ENCODE results near the gene LRRC41. TPM values are rescaled to one million over a fixed set of nuclear protein-coding genes. Genes with fewer than 3 reads are reported as not detected.

The LRRC41 gene
- polyA plus RNA-seq, 3 donors = 22.9 to 50.9 (median 47.4) TPM

- Mint-ChIP-seq H3K27ac (peak overlapping the region; percentile 51 to 99 (median 95)), H3K9me3 (no peaks in the 10 kb centered on the region), H3K4me3 (peak overlapping the region; percentile 97 to 99), H3K4me1 (peaks cover 34% of the 10 kb centered on the region), H3K36me3 (peaks cover 17 to 26% of the 10 kb centered on the region in 2 donors), H3K27me3 (ENCODE audit: low read depth in 3 of 3) (peaks cover 0 to 2% (median 0%) of the 10 kb centered on the region in 3 donors)
- TF ChIP-seq, protein P1, sequence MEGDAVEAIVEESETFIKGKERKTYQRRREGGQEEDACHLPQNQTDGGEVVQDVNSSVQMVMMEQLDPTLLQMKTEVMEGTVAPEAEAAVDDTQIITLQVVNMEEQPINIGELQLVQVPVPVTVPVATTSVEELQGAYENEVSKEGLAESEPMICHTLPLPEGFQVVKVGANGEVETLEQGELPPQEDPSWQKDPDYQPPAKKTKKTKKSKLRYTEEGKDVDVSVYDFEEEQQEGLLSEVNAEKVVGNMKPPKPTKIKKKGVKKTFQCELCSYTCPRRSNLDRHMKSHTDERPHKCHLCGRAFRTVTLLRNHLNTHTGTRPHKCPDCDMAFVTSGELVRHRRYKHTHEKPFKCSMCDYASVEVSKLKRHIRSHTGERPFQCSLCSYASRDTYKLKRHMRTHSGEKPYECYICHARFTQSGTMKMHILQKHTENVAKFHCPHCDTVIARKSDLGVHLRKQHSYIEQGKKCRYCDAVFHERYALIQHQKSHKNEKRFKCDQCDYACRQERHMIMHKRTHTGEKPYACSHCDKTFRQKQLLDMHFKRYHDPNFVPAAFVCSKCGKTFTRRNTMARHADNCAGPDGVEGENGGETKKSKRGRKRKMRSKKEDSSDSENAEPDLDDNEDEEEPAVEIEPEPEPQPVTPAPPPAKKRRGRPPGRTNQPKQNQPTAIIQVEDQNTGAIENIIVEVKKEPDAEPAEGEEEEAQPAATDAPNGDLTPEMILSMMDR (IDR thresholded peaks at IDR 0.05) = no peak
- Histone ChIP-seq H3K27ac (ENCODE audit: low read depth in 1 of 2, low read length in 2 of 2) (peak overlapping the region; percentile 88 to 94), H3K4me3 (replicated peaks in 1 of 3; ENCODE audit: low read depth in 2 of 3, low read length in 3 of 3) (peak overlapping the region; percentile 91 to 99 (median 97)), H3K9me3 (replicated peaks in 1 of 2; ENCODE audit: control insufficient read depth in 1 of 2, insufficient read depth in 1 of 2, low read length in 2 of 2) (no peaks in the 10 kb centered on the region), H3K4me2 (replicated peaks; ENCODE audit: extremely low read depth, low read length, poor library complexity, severe bottlenecking) (peak overlapping the region; percentile 99), H3K9ac (ENCODE audit: insufficient read depth, low read length, poor library complexity, severe bottlenecking) (peak overlapping the region; percentile 97), H3K4me1 (ENCODE audit: control insufficient read depth in 1 of 2, insufficient read depth in 2 of 2, low read length in 2 of 2) (peaks cover 27 to 35% of the 10 kb centered on the region in 2 donors), H3K36me3 (replicated peaks in 1 of 2; ENCODE audit: control insufficient read depth in 1 of 2, insufficient read depth in 2 of 2, low read length in 2 of 2) (peaks cover 17 to 23% of the 10 kb centered on the region in 2 donors), H3K27me3 (ENCODE audit: control insufficient read depth in 2 of 2, insufficient read depth in 2 of 2, low read length in 2 of 2) (no peaks in the 10 kb centered on the region), H4K20me1 (ENCODE audit: insufficient read depth, low read length) (peaks cover 33% of the 10 kb centered on the region), H2AFZ (ENCODE audit: insufficient read depth, low read depth, low read length, poor library complexity, severe bottlenecking) (peak overlapping the region; percentile 95), H3K79me2 (ENCODE audit: insufficient read depth, low read length) (peaks cover 85% of the 10 kb centered on the region)
- intact Hi-C loops (cut with micrococcal nuclease) = loop anchor here in 1 of 2 donors (5.0 kb wide), 2 partner anchors 41 to 54 kb away; partner anchors contain the start of genes NSUN4 and RAD54L
- DNase-seq = no peak
- WGBS (ENCODE audit: insufficient coverage) = 21% methylated on average over 10 of the region's 17 CpGs
These were observed 2.0 kb downstream of the LRRC41 start for GRCh38 chr1:46301406-46301807.

DNA sequence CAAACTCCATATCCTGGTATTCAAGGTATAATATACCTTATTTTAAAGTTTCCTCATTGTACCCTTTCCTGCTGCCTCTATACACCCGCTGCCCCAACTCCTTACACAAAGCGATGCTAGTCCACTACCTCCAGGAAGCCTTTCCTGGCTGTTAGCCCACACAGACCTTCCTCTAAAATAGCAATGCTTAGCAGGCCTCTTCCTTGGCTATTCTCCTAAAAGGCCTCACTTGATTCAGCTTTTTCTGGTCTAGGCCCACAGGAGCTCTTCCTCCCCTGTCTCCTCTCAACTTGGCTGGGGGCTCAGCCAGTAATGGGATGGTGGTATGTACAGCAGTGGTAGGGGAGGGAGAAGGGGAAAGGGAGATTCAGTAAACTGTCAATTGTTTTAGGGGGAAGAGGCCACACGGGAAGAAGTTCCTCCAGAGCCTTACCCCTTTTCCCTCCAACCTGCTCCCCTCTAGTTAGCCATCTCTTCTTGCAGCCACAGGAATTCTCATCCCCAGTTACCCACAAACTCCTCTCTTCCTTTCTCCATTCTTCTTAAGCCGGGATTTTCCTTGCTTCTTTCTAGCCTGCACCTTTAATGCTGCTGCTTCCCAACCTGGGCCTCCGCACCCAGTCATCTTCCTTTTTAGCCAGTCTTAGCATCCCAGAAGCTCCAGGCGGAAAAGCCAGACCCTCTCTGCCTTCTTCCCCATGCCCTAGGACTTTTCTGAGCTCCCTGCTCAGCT, 2.6 kb downstream of the LRRC41 start:
- Histone ChIP-seq H3K4me3 (replicated peaks in 1 of 3; ENCODE audit: low read depth in 2 of 3, low read length in 3 of 3) (peak overlapping the region in 2 of 3 experiments; percentile 97 to 99), H3K9me3 (replicated peaks in 1 of 2; ENCODE audit: control insufficient read depth in 1 of 2, insufficient read depth in 1 of 2, low read length in 2 of 2) (no peaks in the 10 kb centered on the region), H3K4me1 (ENCODE audit: control insufficient read depth in 1 of 2, insufficient read depth in 2 of 2, low read length in 2 of 2) (peaks cover 27 to 35% of the 10 kb centered on the region in 2 donors), H3K9ac (ENCODE audit: insufficient read depth, low read length, poor library complexity, severe bottlenecking) (peak overlapping the region; percentile 97), H3K27me3 (ENCODE audit: control insufficient read depth in 2 of 2, insufficient read depth in 2 of 2, low read length in 2 of 2) (no peaks in the 10 kb centered on the region), H3K4me2 (replicated peaks; ENCODE audit: extremely low read depth, low read length, poor library complexity, severe bottlenecking) (peak overlapping the region; percentile 99), H4K20me1 (ENCODE audit: insufficient read depth, low read length) (peaks cover 33% of the 10 kb centered on the region), H2AFZ (ENCODE audit: insufficient read depth, low read depth, low read length, poor library complexity, severe bottlenecking) (peak overlapping the region; percentile 95), H3K79me2 (ENCODE audit: insufficient read depth, low read length) (peaks cover 79% of the 10 kb centered on the region), H3K36me3 (replicated peaks in 1 of 2; ENCODE audit: control insufficient read depth in 1 of 2, insufficient read depth in 2 of 2, low read length in 2 of 2) (peaks cover 20 to 28% of the 10 kb centered on the region in 2 donors), H3K27ac (ENCODE audit: low read depth in 1 of 2, low read length in 2 of 2) (peak overlapping the region; percentile 88 to 94)
- H3K27ac Mint-ChIP-seq = peak overlapping the region; percentile 51 to 99 (median 95)
- no peaks in the 10 kb centered on the region for H3K9me3 Mint-ChIP-seq
- H3K4me1 Mint-ChIP-seq = peaks cover 34% of the 10 kb centered on the region
- peak overlapping the region; percentile 97 to 99 for H3K4me3 Mint-ChIP-seq
- intact Hi-C loops (cut with micrococcal nuclease) = loop anchor here in 1 of 2 donors (5.0 kb wide), 2 partner anchors 41 to 54 kb away; partner anchors contain the start of genes NSUN4 and RAD54L
- peaks cover 21 to 26% of the 10 kb centered on the region in 2 donors for H3K36me3 Mint-ChIP-seq
- TF ChIP-seq, protein P1 (IDR thresholded peaks at IDR 0.05) = no peak
- no peak for DNase-seq
- WGBS (ENCODE audit: insufficient coverage) = 42% methylated on average over 5 of the region's 6 CpGs
- peaks cover 0 to 2% (median 0%) of the 10 kb centered on the region in 3 donors for H3K27me3 Mint-ChIP-seq (ENCODE audit: low read depth in 3 of 3)
